ENCODE measurements around the gene GALP.

DNA sequence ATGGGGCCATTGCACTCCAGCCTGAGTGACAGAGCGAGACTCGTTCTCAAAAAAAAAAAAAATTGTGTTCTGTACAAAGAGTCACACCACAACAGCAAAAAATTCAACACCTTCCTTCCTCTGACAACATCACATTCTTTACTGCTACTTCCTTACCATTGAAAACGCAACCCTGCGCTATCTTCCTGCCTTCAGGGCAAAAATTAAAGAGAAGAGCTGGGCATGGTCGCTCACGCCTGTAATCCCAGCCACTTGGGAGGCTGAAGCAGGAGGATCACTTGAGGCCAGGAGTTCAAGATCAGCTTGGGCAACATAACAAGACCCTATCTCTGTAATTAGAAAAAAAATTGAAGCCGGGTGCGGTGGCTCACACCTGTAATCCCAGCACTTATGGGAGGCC is 44.2 kb upstream of the GALP start:
- TF ChIP-seq EZH2phosphoT487 (IDR thresholded peaks at IDR 0.05; ENCODE audit: borderline replicate concordance) = no peak
- TF ChIP-seq, protein P1, sequence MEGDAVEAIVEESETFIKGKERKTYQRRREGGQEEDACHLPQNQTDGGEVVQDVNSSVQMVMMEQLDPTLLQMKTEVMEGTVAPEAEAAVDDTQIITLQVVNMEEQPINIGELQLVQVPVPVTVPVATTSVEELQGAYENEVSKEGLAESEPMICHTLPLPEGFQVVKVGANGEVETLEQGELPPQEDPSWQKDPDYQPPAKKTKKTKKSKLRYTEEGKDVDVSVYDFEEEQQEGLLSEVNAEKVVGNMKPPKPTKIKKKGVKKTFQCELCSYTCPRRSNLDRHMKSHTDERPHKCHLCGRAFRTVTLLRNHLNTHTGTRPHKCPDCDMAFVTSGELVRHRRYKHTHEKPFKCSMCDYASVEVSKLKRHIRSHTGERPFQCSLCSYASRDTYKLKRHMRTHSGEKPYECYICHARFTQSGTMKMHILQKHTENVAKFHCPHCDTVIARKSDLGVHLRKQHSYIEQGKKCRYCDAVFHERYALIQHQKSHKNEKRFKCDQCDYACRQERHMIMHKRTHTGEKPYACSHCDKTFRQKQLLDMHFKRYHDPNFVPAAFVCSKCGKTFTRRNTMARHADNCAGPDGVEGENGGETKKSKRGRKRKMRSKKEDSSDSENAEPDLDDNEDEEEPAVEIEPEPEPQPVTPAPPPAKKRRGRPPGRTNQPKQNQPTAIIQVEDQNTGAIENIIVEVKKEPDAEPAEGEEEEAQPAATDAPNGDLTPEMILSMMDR (conservative IDR thresholded peaks at IDR 0.05; ENCODE audit: low read length) = no peak

Data from Loucy (cell line).